Measurements from ENCODE around the gene QRICH2. TPM values are rescaled to one million over a fixed set of nuclear protein-coding genes. Genes with fewer than 3 reads are reported as not detected.

Gene QRICH2
- total and polyA plus RNA-seq, 2 donors from 2014 or later = 2.0 to 2.5 TPM

GRCh38 chr17:76274112-76274956 is 33.7 kb downstream of the QRICH2 start:
- Histone ChIP-seq H3K9ac (ENCODE audit: low read length in 3 of 3) (no peak overlapping the region), H3K27ac (ENCODE audit: low read depth in 2 of 2, low read length in 2 of 2) (no peak overlapping the region), H3K36me3 (ENCODE audit: control insufficient read depth in 2 of 3, insufficient read depth in 3 of 3, low read length in 3 of 3) (no peaks in the 10 kb centered on the region), H3K9me3 (ENCODE audit: control insufficient read depth in 2 of 3, insufficient read depth in 1 of 3, low read length in 3 of 3) (peaks cover 0 to 2% (median 0%) of the 10 kb centered on the region in 3 donors), H3K4me3 (ENCODE audit: low read length in 3 of 3) (no peak overlapping the region), H3K27me3 (ENCODE audit: control insufficient read depth, insufficient read depth, low read length) (no peaks in the 10 kb centered on the region), H3K4me1 (ENCODE audit: control insufficient read depth in 2 of 3, insufficient read depth in 2 of 3, low read depth in 1 of 3, low read length in 3 of 3) (peaks cover 0 to 16% (median 15%) of the 10 kb centered on the region in 3 donors)
- DNase-seq (peak in 2 of 5 donors; percentile 10 to 67), FAIRE-seq (no peak)
- intact Hi-C loops (cut with DNase I) = no loop called here
- no peak for TF ChIP-seq CTCF (IDR thresholded peaks at IDR 0.05; ENCODE audit: borderline replicate concordance, extremely low read depth, insufficient read depth)

DNA sequence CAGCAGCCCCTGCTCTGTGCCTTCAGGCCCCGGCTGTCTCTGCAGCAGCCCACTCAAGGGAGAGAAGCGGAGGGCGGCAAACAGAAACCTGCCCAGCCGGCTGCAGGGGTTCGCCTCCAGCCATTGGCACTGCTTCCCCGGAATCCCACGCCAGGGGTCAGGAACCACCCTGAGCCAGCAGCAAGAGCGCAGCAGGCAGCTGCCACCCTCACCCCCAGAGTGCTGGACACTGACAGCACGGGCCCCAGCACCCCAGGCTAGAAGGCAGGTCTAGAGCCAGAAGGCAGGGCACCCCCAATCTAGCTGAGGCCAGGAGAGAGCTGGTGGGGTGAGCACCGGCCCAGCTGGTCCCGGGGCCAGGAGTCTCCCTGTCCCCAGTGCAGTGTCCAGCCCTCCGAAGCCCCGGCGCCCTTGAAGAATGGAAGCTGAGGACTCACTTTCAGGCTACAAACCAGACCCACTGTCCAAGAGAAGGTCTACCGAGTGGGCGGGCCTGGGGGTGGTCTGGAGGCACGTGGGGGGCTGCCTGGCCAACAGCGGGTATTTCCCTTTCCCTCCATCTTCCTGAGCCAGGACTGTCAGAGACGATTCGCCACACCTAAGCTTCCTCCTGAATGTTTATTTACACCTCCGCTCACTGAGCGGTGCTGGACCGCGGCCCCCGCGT is 34.5 kb downstream of the QRICH2 start:
- H3K4me1 ChIP-seq (ENCODE audit: control insufficient read depth in 2 of 3, insufficient read depth in 2 of 3, low read depth in 1 of 3, low read length in 3 of 3) = peaks cover 0 to 21% (median 15%) of the 10 kb centered on the region in 3 donors
- intact Hi-C loops (cut with DNase I) = no loop called here
- no peak overlapping the region for H3K9ac ChIP-seq (ENCODE audit: low read length in 3 of 3)
- TF ChIP-seq CTCF (IDR thresholded peaks at IDR 0.05; ENCODE audit: borderline replicate concordance, extremely low read depth, insufficient read depth) = no peak
- no peaks in the 10 kb centered on the region for H3K36me3 ChIP-seq (ENCODE audit: control insufficient read depth in 2 of 3, insufficient read depth in 3 of 3, low read length in 3 of 3)
- H3K27me3 ChIP-seq (ENCODE audit: control insufficient read depth, insufficient read depth, low read length) = no peaks in the 10 kb centered on the region
- no peak overlapping the region for H3K4me3 ChIP-seq (ENCODE audit: low read length in 3 of 3)
- peaks cover 0 to 2% (median 0%) of the 10 kb centered on the region in 3 donors for H3K9me3 ChIP-seq (ENCODE audit: control insufficient read depth in 2 of 3, insufficient read depth in 1 of 3, low read length in 3 of 3)
- FAIRE-seq = no peak
- H3K27ac ChIP-seq (ENCODE audit: low read depth in 2 of 2, low read length in 2 of 2) = no peak overlapping the region
- DNase-seq = peak in 3 of 5 donors; percentile 33 to 76 (median 66)

DNA sequence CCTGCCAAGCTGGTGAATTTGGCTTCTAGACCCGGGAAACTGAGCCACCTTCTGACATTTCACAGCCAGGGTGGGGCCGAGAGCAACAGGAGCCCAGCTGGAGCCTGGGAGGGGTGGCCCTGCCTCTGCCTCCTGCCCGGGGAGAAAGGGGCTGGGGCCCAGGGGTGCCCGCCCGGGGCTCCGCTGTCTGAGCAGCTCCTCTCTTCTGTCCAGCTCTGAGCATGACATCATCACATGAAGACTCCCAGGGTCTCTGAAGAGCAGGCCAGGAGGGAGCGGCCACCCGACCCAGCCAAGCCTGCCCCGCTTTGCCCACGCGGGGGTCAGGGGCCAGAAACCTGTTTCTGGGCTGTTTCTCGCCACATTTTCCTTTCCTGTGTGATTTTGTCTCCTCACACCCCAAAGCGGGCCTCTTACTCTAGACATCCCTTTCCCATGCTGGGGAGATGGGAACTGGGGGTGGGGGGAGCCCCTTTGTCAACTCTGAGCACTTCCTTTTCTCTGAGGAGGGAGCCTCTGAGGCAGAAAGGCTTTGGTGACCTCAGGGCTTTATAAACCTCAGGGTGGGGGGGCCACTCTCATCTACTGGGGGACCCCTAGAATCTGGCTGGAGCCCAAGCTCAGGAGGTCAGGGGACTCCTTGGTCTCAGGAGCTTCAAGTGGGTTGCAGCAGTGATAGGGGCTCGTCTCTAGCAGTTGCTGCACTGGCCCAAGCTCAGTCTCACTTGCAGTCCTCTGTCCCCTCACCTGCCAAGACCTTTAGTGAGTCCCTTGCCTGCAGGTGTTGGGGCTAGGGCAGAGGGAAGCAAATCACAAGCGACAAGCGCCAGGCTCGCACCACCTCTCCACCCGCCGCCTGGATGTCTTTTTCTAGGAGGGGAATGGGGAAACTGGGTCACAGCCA is 35.3 kb downstream of the QRICH2 start:
- Histone ChIP-seq H3K9ac (ENCODE audit: low read length in 3 of 3) (peak overlapping the region in 1 of 3 donors; percentile 71), H3K9me3 (ENCODE audit: control insufficient read depth in 2 of 3, insufficient read depth in 1 of 3, low read length in 3 of 3) (peaks cover 0 to 2% (median 0%) of the 10 kb centered on the region in 3 donors), H3K4me3 (ENCODE audit: low read length in 3 of 3) (peak overlapping the region in 1 of 3 donors; percentile 47), H3K36me3 (ENCODE audit: control insufficient read depth in 2 of 3, insufficient read depth in 3 of 3, low read length in 3 of 3) (no peaks in the 10 kb centered on the region), H3K4me1 (ENCODE audit: control insufficient read depth in 2 of 3, insufficient read depth in 2 of 3, low read depth in 1 of 3, low read length in 3 of 3) (peaks cover 2 to 28% (median 18%) of the 10 kb centered on the region in 3 donors), H3K27me3 (ENCODE audit: control insufficient read depth, insufficient read depth, low read length) (no peaks in the 10 kb centered on the region), H3K27ac (ENCODE audit: low read depth in 2 of 2, low read length in 2 of 2) (peak overlapping the region; percentile 63 to 67)
- FAIRE-seq = no peak
- TF ChIP-seq CTCF (IDR thresholded peaks at IDR 0.05; ENCODE audit: borderline replicate concordance, extremely low read depth, insufficient read depth) = no peak
- intact Hi-C loops (cut with DNase I) = no loop called here
- peak in 1 of 5 donors; percentile 84 for DNase-seq
